Kidney epithelial cell (primary cell): ENCODE results near the gene CHST15. TPM values are rescaled to one million over a fixed set of nuclear protein-coding genes. Genes with fewer than 3 reads are reported as not detected.
"Not testable (repeated sequence)": the region's sequence is repeated elsewhere in the genome, so short reads cannot be mapped to it uniquely, and the experiment has no call there.

Experiments used
- DNase-seq: peaks from one replicate; pipeline ENCODE4 v3.0.0-alpha.2; 2010; ENCODE audit warnings: low read depth
- H3K27me3 ChIP-seq: 2 replicates; pipeline ENCODE4 v1.6.0; 2011; ENCODE audit warnings: low read length; ENCODE audit not compliant: control insufficient read depth, insufficient read depth
- H3K36me3 ChIP-seq: 2 replicates; pipeline ENCODE4 v1.5.1; 2011; ENCODE audit warnings: low read length; ENCODE audit not compliant: control insufficient read depth, insufficient read depth
- H3K4me3 ChIP-seq: 2 replicates; pipeline ENCODE4 v1.5.1; 2011; ENCODE audit warnings: low read depth, mild to moderate bottlenecking, control low read depth, low read length
- CTCF ChIP-seq: IDR thresholded peaks from 2 replicates; pipeline ENCODE4 v1.5.1; 2011; ENCODE audit warnings: mild to moderate bottlenecking, moderate library complexity, low read length, control low read depth, inconsistent platforms; ENCODE audit not compliant: insufficient read depth, poor library complexity, severe bottlenecking
- total RNA-seq: library from RNA; depleted of rRNA; stranded (reverse); fragments of >200 nt; gene quantifications from 2 replicates; pipeline ENCODE4 v1.2.3, GENCODE V29; 2015

The CHST15 gene
- total RNA-seq, 1 donor from 2014 or later = 18.1 TPM

- no peaks in the 10 kb centered on the region for H3K36me3 ChIP-seq
- TF ChIP-seq CTCF = no peak
- H3K4me3 ChIP-seq = no peak overlapping the region
- no peak for DNase-seq
- peaks cover 2% of the 10 kb centered on the region for H3K27me3 ChIP-seq
Observed at GRCh38 chr10:124100124-124100523, 6.7 kb upstream of the CHST15 start.

GRCh38 chr10:124099604-124100003 lies 6.2 kb upstream of the CHST15 start:
- H3K27me3 ChIP-seq = peaks cover 2% of the 10 kb centered on the region
- no peaks in the 10 kb centered on the region for H3K36me3 ChIP-seq
- no peak for DNase-seq
- H3K4me3 ChIP-seq = no peak overlapping the region
- no peak for TF ChIP-seq CTCF

- DNase-seq = no peak
- Histone ChIP-seq H3K4me3 (no peak overlapping the region), H3K36me3 (no peaks in the 10 kb centered on the region), H3K27me3 (peaks cover 2% of the 10 kb centered on the region)
- no peak for TF ChIP-seq CTCF
Observed at GRCh38 chr10:124098575-124098974, 5.2 kb upstream of the CHST15 start.

- Histone ChIP-seq H3K27me3 (peaks cover 2% of the 10 kb centered on the region), H3K4me3 (no peak overlapping the region), H3K36me3 (no peaks in the 10 kb centered on the region)
- TF ChIP-seq CTCF = no peak
- DNase-seq = no peak
Observed at GRCh38 chr10:124097883-124098282, 4.5 kb upstream of the CHST15 start.

- Histone ChIP-seq H3K27me3 (peaks cover 2% of the 10 kb centered on the region), H3K4me3 (no peak overlapping the region), H3K36me3 (no peaks in the 10 kb centered on the region)
- no peak for TF ChIP-seq CTCF
- DNase-seq = no peak
Observed at GRCh38 chr10:124096494-124096893, 3.1 kb upstream of the CHST15 start.

GRCh38 chr10:124095801-124096200 lies 2.4 kb upstream of the CHST15 start:
- H3K27me3 ChIP-seq, H3K4me3 ChIP-seq, H3K36me3 ChIP-seq, DNase-seq: not testable (repeated sequence)

GRCh38 chr10:124095096-124095495 lies 1.7 kb upstream of the CHST15 start:
- Histone ChIP-seq H3K27me3 (peaks cover 2% of the 10 kb centered on the region), H3K4me3 (no peak overlapping the region), H3K36me3 (no peaks in the 10 kb centered on the region)
- TF ChIP-seq CTCF = no peak
- DNase-seq = no peak
